PC-3 (cell line): ENCODE data around the gene DCAF7. TPM values are rescaled to one million over a fixed set of nuclear protein-coding genes. Genes with fewer than 3 reads are reported as not detected.

Experiments
- ATAC-seq: fragments of 200-7000 bp; cut with Tn5 transposase; 2 replicates; pipeline ENCODE4 v1.9.1; 2020; ENCODE audit warnings: mild to moderate bottlenecking, moderate library complexity
- BruUV-seq: library from RNA; stranded (reverse); fragments of 400-500 nt; replicated peaks from 2 replicates; lab custom pipeline; 2021; lab: Mats Ljungman, UMichigan
- CTCF ChIA-PET: fragments of 300-600 bp; sonication (Branson Sonifier 250); formaldehyde crosslinking; loops from one replicate; lab custom pipeline; 2022; ENCODE audit warnings: antibody characterized with exemption; lab: Charles Lee
- POLR2A ChIA-PET: fragments of 300-600 bp; sonication (Branson Sonifier 250); formaldehyde crosslinking; loops from one replicate; lab custom pipeline; 2022; ENCODE audit warnings: antibody characterized with exemption; ENCODE audit not compliant: unreplicated experiment; lab: Charles Lee
- DNase-seq: peaks from one replicate; pipeline ENCODE4 v3.0.0-alpha.2; 2015
- H2AFZ ChIP-seq: fragments of 300-600 bp; sonication (generic); 2 replicates; pipeline ENCODE4 v1.6.0; 2016; ENCODE audit warnings: antibody characterized with exemption, low read length
- H3F3A ChIP-seq: fragments of 300-600 bp; sonication (generic); one replicate; pipeline ENCODE4 v1.6.0; 2017; ENCODE audit warnings: antibody characterized with exemption, low read length, control low read depth, mild to moderate bottlenecking; ENCODE audit not compliant: unreplicated experiment
- H3K27ac ChIP-seq: fragments of 300-600 bp; sonication (generic); 2 replicates; pipeline ENCODE4 v1.5.1; 2016; ENCODE audit warnings: mild to moderate bottlenecking, low read length
- H3K27me3 ChIP-seq: fragments of 300-600 bp; sonication (generic); 2 replicates; pipeline ENCODE4 v1.6.1; 2016; ENCODE audit warnings: low read length, mixed read lengths
- H3K36me3 ChIP-seq: fragments of 300-600 bp; sonication (generic); 2 replicates; pipeline ENCODE4 v1.6.1; 2016; ENCODE audit warnings: low read depth, mixed run types, low read length, mixed read lengths
- H3K4me1 ChIP-seq: fragments of 300-600 bp; sonication (generic); 2 replicates; pipeline ENCODE4 v1.5.1; 2016; ENCODE audit warnings: low read length; ENCODE audit not compliant: insufficient read depth
- H3K4me2 ChIP-seq: fragments of 300-600 bp; sonication (generic); 2 replicates; pipeline ENCODE4 v1.6.0; 2016; ENCODE audit warnings: low read length
- H3K4me3 ChIP-seq: fragments of 300-600 bp; sonication (generic); 2 replicates; pipeline ENCODE4 v1.5.1; 2016; ENCODE audit warnings: mild to moderate bottlenecking, low read length, mixed read lengths
- H3K79me2 ChIP-seq: fragments of 300-600 bp; sonication (generic); 2 replicates; pipeline ENCODE4 v1.6.1; 2017; ENCODE audit warnings: low read length, mixed read lengths
- H3K9ac ChIP-seq: fragments of 300-600 bp; sonication (generic); 2 replicates; pipeline ENCODE4 v1.6.0; 2016; ENCODE audit warnings: mild to moderate bottlenecking, low read length
- H3K9me2 ChIP-seq: fragments of 300-600 bp; sonication (generic); replicated peaks from 2 replicates; pipeline ENCODE4 v1.6.1; 2016; ENCODE audit warnings: mixed run types, low read length, mixed read lengths
- H3K9me3 ChIP-seq: fragments of 300-600 bp; sonication (generic); 2 replicates; pipeline ENCODE4 v1.6.1; 2016; ENCODE audit warnings: low read length, mixed read lengths
- H4K20me1 ChIP-seq: fragments of 300-600 bp; sonication (generic); 2 replicates; pipeline ENCODE4 v1.6.1; 2016; ENCODE audit warnings: low read length, mixed read lengths
- EZH2 ChIP-seq: fragments of 300-600 bp; sonication (generic); IDR thresholded peaks from one replicate; pipeline ENCODE4 v1.6.1; 2017; ENCODE audit warnings: antibody characterized with exemption, mild to moderate bottlenecking, low read length; ENCODE audit not compliant: unreplicated experiment
- EZH2phosphoT487 ChIP-seq: fragments of 300-600 bp; sonication (generic); IDR thresholded peaks from 2 replicates; pipeline ENCODE4 v1.6.1; 2018; ENCODE audit warnings: mild to moderate bottlenecking, antibody characterized with exemption, low read length, borderline replicate concordance
- intact Hi-C: fragments of 100-400 bp; cut with micrococcal nuclease; formaldehyde crosslinking; loops from 2 replicates; pipeline ENCODE4 v1.9.0; 2023
- total RNA-seq: library from RNA; depleted of rRNA; stranded (reverse); fragments of >200 nt; gene quantifications from 2 replicates; pipeline ENCODE4 v1.2.3, GENCODE V29; 2014
- TF ChIP-seq, protein P1 (sequence below): fragments of 300-600 bp; sonication (generic); conservative IDR thresholded peaks from 2 replicates; pipeline ENCODE4 v1.5.1; 2017; ENCODE audit warnings: antibody characterized with exemption, low read depth, mild to moderate bottlenecking, low read length

DCAF7 gene
- total RNA-seq, 1 experiment from 2014 or later: 46.5 TPM

DNA sequence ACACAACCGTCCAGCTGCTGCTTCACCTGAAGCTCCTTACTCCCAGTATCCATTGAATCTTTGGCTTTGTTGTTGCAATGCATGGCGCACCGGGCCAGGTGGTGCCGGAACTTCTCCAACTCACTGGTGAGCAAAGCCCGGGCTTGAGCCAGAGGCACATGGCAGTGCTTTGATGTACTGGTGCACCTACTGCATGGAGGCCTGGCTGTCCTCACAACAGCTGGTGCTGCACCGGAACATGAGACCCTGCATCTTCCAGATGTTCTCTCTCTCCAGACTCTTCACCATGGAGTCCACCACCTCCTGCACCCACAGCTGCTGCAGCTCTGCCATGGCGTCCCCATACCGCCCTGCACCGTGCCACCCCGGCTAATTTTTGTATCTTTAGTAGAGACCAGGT, 60.6 kb downstream of the DCAF7 start:
- Histone ChIP-seq H3F3A (no peaks in the 10 kb centered on the region), H3K27me3 (no peaks in the 10 kb centered on the region), H3K4me3 (no peak overlapping the region), H3K36me3 (peaks cover 25% of the 10 kb centered on the region), H3K4me1 (0 out of 2 replicates have a peak, but pooled peaks cover under 1% of the 10 kb centered on the region), H3K9me2 (no peaks in the 10 kb centered on the region), H3K9ac (no peak overlapping the region), H3K79me2 (no peaks in the 10 kb centered on the region), H3K9me3 (no peaks in the 10 kb centered on the region), H3K4me2 (no peak overlapping the region), H2AFZ (no peak overlapping the region), H4K20me1 (no peaks in the 10 kb centered on the region), H3K27ac (no peak overlapping the region)
- DNase-seq (no peak), ATAC-seq (no peak)
- TF ChIP-seq, protein P1, sequence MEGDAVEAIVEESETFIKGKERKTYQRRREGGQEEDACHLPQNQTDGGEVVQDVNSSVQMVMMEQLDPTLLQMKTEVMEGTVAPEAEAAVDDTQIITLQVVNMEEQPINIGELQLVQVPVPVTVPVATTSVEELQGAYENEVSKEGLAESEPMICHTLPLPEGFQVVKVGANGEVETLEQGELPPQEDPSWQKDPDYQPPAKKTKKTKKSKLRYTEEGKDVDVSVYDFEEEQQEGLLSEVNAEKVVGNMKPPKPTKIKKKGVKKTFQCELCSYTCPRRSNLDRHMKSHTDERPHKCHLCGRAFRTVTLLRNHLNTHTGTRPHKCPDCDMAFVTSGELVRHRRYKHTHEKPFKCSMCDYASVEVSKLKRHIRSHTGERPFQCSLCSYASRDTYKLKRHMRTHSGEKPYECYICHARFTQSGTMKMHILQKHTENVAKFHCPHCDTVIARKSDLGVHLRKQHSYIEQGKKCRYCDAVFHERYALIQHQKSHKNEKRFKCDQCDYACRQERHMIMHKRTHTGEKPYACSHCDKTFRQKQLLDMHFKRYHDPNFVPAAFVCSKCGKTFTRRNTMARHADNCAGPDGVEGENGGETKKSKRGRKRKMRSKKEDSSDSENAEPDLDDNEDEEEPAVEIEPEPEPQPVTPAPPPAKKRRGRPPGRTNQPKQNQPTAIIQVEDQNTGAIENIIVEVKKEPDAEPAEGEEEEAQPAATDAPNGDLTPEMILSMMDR: no peak
- no peak for TF ChIP-seq EZH2phosphoT487
- no peak for TF ChIP-seq EZH2
- CTCF ChIA-PET: no interaction called here
- POLR2A ChIA-PET: no interaction called here
- no TSS peak for BruUV-seq
- intact Hi-C loops: no loop called here

GRCh38 chr17:63611354-63611753, 61.1 kb downstream of the DCAF7 start:
- Histone ChIP-seq H3K4me2 (no peak overlapping the region), H3F3A (no peaks in the 10 kb centered on the region), H2AFZ (no peak overlapping the region), H3K4me3 (no peak overlapping the region), H3K9me3 (no peaks in the 10 kb centered on the region), H3K36me3 (peaks cover 20% of the 10 kb centered on the region), H4K20me1 (no peaks in the 10 kb centered on the region), H3K27ac (no peak overlapping the region), H3K27me3 (no peaks in the 10 kb centered on the region), H3K4me1 (peaks cover 4% of the 10 kb centered on the region), H3K79me2 (no peaks in the 10 kb centered on the region), H3K9ac (no peak overlapping the region), H3K9me2 (no peaks in the 10 kb centered on the region)
- intact Hi-C loops: no loop called here
- CTCF ChIA-PET: interaction anchor here (0.6 to 1.6 kb wide), 9 partner anchors 9 to 186 kb away, joined by 3 to 25 read pairs (median 4); partner anchors contain the start of gene MAP3K3
- no peak for DNase-seq
- TF ChIP-seq, protein P1: no peak
- TF ChIP-seq EZH2phosphoT487: no peak
- no peak for TF ChIP-seq EZH2
- no TSS peak for BruUV-seq
- ATAC-seq: no peak
- POLR2A ChIA-PET: no interaction called here

- POLR2A ChIA-PET: no interaction called here
- Histone ChIP-seq H4K20me1 (no peaks in the 10 kb centered on the region), H3K4me1 (peaks cover 10% of the 10 kb centered on the region), H3K9ac (no peak overlapping the region), H3K4me3 (no peak overlapping the region), H3K79me2 (no peaks in the 10 kb centered on the region), H3F3A (no peaks in the 10 kb centered on the region), H3K4me2 (no peak overlapping the region), H3K27ac (no peak overlapping the region), H2AFZ (no peak overlapping the region), H3K9me3 (no peaks in the 10 kb centered on the region), H3K9me2 (no peaks in the 10 kb centered on the region), H3K27me3 (no peaks in the 10 kb centered on the region), H3K36me3 (no peaks in the 10 kb centered on the region)
- CTCF ChIA-PET: no interaction called here
- no TSS peak for BruUV-seq
- ATAC-seq (no peak), DNase-seq (no peak)
- TF ChIP-seq, protein P1: no peak
- no peak for TF ChIP-seq EZH2
- no peak for TF ChIP-seq EZH2phosphoT487
- intact Hi-C loops: loop anchor here (2.0 kb wide), 2 partner anchors 63 to 181 kb away; partner anchors contain the start of gene DCAF7
These were observed 63.4 kb downstream of the DCAF7 start for GRCh38 chr17:63613663-63614062.
